Activated T-helper 1 cell treated with anti-CD3 and anti-CD28 coated beads, Interleukin-2, amount 50 U/mL, for 16 hours (primary cell): Measurements from ENCODE around the gene ECM1.

ENCODE experiments used
- DNase-seq, 2 donors: peaks; one replicate each; pipeline ENCODE4 v3.0.0-alpha.2; 2020; ENCODE audit warnings: low read depth in 1 of 2, low spot score in 1 of 2

Gene ECM1

GRCh38 chr1:150543500-150544143, 35.7 kb downstream of the ECM1 start:
- no peak for DNase-seq

DNA sequence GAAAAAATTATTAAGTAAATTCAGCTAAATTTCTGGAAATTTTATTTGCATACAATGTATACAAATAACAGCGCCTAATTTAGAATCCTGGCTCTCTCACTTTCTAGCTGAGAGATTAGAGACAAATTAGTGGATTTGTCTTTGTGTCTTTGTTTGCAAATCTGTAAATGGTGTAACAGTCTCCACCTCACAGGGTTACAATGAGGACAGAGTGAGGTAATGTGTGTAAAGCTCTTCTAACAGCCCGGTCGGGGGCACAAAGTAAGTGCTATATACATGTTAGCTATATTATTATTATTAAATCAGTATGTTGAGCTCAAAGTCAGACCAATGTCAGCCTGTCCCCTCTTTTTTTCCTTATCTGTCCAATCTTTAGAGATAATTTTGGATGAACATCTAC, 36.3 kb downstream of the ECM1 start:
- no peak for DNase-seq

DNA sequence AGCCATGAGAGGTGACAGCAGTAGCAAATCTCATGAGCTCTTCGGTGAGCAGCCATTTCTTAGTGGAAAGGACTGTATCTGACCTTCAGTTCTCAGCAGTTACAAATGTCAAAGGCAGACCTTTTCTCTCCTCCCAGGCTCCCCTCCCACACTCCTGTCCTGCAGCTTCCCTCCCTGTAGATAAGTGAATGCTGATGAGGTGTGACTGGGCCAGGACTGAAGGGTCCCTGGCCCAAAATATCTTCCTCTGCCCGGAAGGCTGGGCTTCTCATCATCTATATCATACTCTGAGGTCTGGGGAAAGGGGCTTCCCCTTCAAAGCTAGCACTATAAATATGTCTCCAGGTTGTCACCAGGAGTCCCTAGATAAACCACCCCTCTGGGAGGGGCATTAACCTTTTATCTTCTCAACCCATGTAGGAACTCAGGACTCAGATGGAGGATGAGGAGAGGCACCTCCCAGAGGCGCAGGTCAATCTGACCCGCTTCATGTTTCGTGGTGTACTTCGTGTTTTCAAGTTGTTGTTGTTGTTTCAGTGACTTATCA, 37.6 kb downstream of the ECM1 start:
- no peak for DNase-seq

- DNase-seq, result no peak
These were observed 38.5 kb downstream of the ECM1 start for GRCh38 chr1:150546294-150546937.

DNA sequence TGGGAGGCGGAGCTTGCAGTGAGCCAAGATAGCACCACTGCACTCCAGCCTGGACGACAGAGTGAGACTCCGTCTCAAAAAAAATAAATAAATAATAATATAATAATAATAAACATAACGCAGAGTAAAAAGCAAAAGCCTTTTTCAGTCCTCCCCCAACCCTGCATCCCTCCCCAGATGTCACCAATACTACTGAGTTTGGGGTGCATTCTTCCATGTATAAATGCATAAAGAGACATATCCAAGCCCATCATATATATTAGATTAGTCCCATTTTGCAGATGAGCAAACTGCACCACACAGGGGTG, 40.4 kb downstream of the ECM1 start:
- no peak for DNase-seq

GRCh38 chr1:150548632-150549495, 41.0 kb downstream of the ECM1 start, which contains the start of gene ADAMTSL4:
Gene ADAMTSL4 (plus strand): TSS chr1:150549408. CDS start chr1:150552289, 2,881 bp downstream.
- DNase-seq, result no peak

DNA sequence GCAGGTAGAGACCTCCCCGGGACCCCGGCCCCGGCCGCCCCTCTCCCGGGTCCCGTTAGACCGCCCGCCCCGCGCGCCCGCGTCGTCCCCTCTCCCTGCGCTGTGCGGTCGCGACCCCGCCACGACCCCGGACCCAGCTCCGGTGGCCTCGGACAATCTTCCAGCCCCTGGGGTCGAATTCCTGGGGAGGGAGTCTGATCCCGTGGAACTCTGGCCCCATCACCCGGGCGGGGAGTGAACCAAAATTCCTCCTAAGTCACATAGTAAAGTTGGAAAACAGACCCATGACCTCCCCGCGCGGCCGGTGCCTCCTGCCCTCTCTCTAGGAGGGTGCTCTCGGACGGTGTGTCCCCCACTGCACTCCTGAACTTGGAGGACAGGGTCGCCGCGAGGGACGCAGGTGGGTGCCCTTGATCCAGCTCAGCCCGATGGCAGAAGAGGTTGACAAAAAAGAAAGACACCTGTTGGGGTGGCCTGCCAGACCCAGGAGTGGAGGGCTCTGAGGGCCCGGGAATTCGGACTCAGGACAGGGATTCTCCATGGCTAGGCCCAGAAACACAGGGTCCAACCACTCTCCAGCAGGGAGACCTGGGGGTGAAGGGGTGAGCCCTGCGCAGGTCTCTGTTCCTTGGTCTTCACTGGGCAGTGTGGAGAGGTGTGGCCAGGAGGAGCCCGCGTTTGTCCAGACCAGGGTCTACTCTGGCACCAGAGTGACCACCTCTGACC, 41.8 kb downstream of the ECM1 start:
- no peak for DNase-seq

GRCh38 chr1:150550222-150551050, 42.5 kb downstream of the ECM1 start:
- DNase-seq, result no peak

GRCh38 chr1:150551051-150551783, 43.3 kb downstream of the ECM1 start:
- DNase-seq, result no peak

DNA sequence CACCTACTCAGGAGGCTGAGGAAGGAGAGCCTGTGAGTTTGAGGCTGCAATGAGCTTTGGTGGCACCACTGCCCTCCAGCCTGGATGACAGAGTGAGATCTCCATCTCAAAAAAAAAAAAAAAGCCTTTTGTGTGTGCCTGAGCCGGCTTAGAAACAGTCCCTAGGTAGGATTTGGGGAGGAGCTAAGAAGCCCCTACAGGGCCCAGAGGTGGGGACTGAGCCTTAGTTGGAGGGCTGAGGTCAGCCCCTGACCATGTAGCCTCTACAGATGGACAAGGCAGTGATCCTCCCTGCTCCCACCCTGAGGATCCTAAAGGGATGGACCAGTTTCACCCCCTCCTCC, 43.8 kb downstream of the ECM1 start:
- no peak for DNase-seq

GRCh38 chr1:150552128-150552910, 44.4 kb downstream of the ECM1 start:
- DNase-seq, result no peak

DNA sequence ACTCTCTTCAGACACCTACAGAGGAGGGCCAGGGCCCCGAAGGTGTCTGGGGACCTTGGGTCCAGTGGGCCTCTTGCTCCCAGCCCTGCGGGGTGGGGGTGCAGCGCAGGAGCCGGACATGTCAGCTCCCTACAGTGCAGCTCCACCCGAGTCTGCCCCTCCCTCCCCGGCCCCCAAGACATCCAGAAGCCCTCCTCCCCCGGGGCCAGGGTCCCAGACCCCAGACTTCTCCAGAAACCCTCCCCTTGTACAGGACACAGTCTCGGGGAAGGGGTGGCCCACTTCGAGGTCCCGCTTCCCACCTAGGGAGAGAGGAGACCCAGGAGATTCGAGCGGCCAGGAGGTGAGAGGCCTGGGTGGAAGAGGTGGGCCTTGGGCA, 45.0 kb downstream of the ECM1 start:
- no peak for DNase-seq

- DNase-seq, result no peak
These were observed 45.6 kb downstream of the ECM1 start for GRCh38 chr1:150553392-150554085.

GRCh38 chr1:150554086-150554452, 46.2 kb downstream of the ECM1 start:
- no peak for DNase-seq

DNA sequence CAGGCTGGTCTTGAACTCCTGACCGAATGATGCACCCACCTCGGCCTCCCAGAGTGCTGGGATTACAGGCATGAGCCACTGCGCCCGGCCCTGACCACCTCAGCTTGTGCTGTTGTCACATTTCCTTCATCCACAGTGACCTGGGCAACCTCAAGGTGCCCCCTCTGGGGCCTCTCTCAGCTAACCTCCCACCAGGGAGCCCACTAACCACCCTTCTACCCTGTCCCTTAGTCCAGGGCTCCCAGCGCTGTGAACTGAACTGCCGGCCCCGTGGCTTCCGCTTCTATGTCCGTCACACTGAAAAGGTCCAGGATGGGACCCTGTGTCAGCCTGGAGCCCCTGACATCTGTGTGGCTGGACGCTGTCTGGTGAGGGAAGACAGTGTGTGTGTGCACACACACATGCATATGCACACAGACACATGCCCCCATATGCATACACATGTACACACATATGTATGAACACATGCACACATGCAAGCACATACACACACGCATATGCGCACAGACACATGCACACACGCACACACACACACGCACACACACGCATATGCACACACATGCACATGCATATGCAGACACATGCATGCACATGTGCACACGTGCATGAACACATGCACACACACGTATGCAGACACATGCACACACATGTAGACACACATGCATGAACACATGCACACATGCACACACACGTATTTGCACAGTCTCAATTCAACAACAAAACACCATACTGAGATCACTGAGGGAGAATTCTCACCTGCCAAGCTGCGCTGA, 47.5 kb downstream of the ECM1 start:
- no peak for DNase-seq

GRCh38 chr1:150555971-150556865, 48.3 kb downstream of the ECM1 start:
- DNase-seq, result no peak
